HepG2 (cell line): Measurements from ENCODE around the gene ACE. TPM values are rescaled to one million over a fixed set of nuclear protein-coding genes. Genes with fewer than 3 reads are reported as not detected.

Source experiments
- ATAC-seq: fragments of 200-7000 bp; cut with Tn5 transposase; 3 replicates; pipeline ENCODE4 v1.9.1; 2020; ENCODE audit warnings: mild to moderate bottlenecking, moderate library complexity
- BruUV-seq: library from RNA; stranded (reverse); fragments of 400-500 nt; replicated peaks from 2 replicates; lab custom pipeline; 2021; lab: Mats Ljungman, UMichigan
- CTCF ChIA-PET: fragments of 300-600 bp; formaldehyde crosslinking; extraction: SDS; loops from one replicate; lab custom pipeline; 2021; ENCODE audit warnings: low total read pairs, inconsistent platforms, low intra/inter-chr PET ratio; lab: Yijun Ruan, JAX
- POLR2A ChIA-PET: fragments of 350-600 bp; sonication (Branson Sonifier 250); formaldehyde crosslinking; loops from one replicate; lab custom pipeline; 2020; ENCODE audit warnings: antibody characterized with exemption, inconsistent platforms; lab: Yijun Ruan, JAX
- DNase-seq: peaks from one replicate; pipeline ENCODE4 v3.0.0-alpha.2; 2015; ENCODE audit warnings: low spot score
- FAIRE-seq: peaks from 3 replicates; lab custom pipeline; 2011; peaks lifted over from hg19 to GRCh38; lab: Jason Lieb, UNC
- H2AFZ ChIP-seq: one replicate; pipeline ENCODE4 v1.6.1; 2011; ENCODE audit warnings: low read length, inconsistent platforms
- H3K27ac ChIP-seq: fragments of 300-600 bp; 3 replicates; pipeline ENCODE4 v1.8.0; 2011; ENCODE audit warnings: mixed run types, mild to moderate bottlenecking, mixed read lengths, low read length, inconsistent platforms; ENCODE audit not compliant: insufficient read depth; ENCODE audit errors: extremely low read length
- H3K27me3 ChIP-seq, 2 experiments: fragments of 200-600 bp in 1 of 2; 2 replicates in 1 of 2; 3 replicates in 1 of 2; pipeline versions ENCODE4 v1.6.0 to v1.8.0; 2011; ENCODE audit warnings: low read length in 2 of 2, mild to moderate bottlenecking in 2 of 2, moderate library complexity in 2 of 2, inconsistent platforms in 1 of 2; ENCODE audit not compliant: insufficient read depth in 2 of 2, control insufficient read depth in 1 of 2
- H3K36me3 ChIP-seq, 2 experiments: fragments of 200-600 bp in 1 of 2; replicated peaks in 1 of 2; 2 replicates in 1 of 2; 3 replicates in 1 of 2; pipeline versions ENCODE4 v1.5.1 to v1.8.0; 2011; ENCODE audit warnings: low read length in 2 of 2, inconsistent platforms in 1 of 2; ENCODE audit not compliant: insufficient read depth in 2 of 2, control insufficient read depth in 1 of 2
- H3K4me1 ChIP-seq: 2 replicates; pipeline ENCODE4 v1.5.1; 2012; ENCODE audit warnings: low read length, inconsistent platforms; ENCODE audit not compliant: insufficient read depth
- H3K4me2 ChIP-seq: 2 replicates; pipeline ENCODE4 v1.6.0; 2011; ENCODE audit warnings: low read depth, low read length, inconsistent platforms
- H3K4me3 ChIP-seq, 3 experiments: fragments of 200-600 bp in 1 of 3; sonication (generic), shearing (Covaris generic) in 1 of 3; replicated peaks in 1 of 3; 2 replicates each; pipeline ENCODE4 v1.5.1; 2011 to 2016; ENCODE audit warnings: low read length in 3 of 3, inconsistent platforms in 2 of 3, low read depth in 2 of 3, mild to moderate bottlenecking in 2 of 3, control low read depth in 1 of 3, mixed read lengths in 1 of 3; ENCODE audit not compliant: insufficient read depth in 1 of 3
- H3K79me2 ChIP-seq: one replicate; pipeline ENCODE4 v1.6.1; 2011; ENCODE audit warnings: low read length, inconsistent platforms; ENCODE audit not compliant: insufficient read depth
- H3K9ac ChIP-seq: 2 replicates; pipeline ENCODE4 v1.6.0; 2011; ENCODE audit warnings: mild to moderate bottlenecking, low read depth, low read length, inconsistent platforms; ENCODE audit not compliant: insufficient read depth
- H3K9me3 ChIP-seq: 2 replicates; pipeline ENCODE4 v1.5.1; 2012; ENCODE audit warnings: mild to moderate bottlenecking, low read length
- H4K20me1 ChIP-seq: 2 replicates; pipeline ENCODE4 v1.6.0; 2011; ENCODE audit warnings: inconsistent platforms, mild to moderate bottlenecking, low read length, moderate library complexity; ENCODE audit not compliant: insufficient read depth
- ATF1 ChIP-seq: IDR thresholded peaks from 2 replicates; pipeline ENCODE4 v1.6.1; 2016; ENCODE audit warnings: mild to moderate bottlenecking, control low read depth
- CBX1 ChIP-seq: IDR thresholded peaks from one replicate; pipeline ENCODE4 v1.6.1; 2016; ENCODE audit warnings: antibody characterized with exemption, low read depth
- NFE2L2 ChIP-seq: fragments of 150-350 bp; IDR thresholded peaks from 2 replicates; pipeline ENCODE4 v1.6.1; 2014; ENCODE audit warnings: low read length
- PHF20 ChIP-seq: sonication (generic); formaldehyde crosslinking; IDR thresholded peaks from 2 replicates; pipeline ENCODE4 v1.5.0; 2020; ENCODE audit warnings: mild to moderate bottlenecking, missing genetic modification reagents
- SMARCC2 ChIP-seq: fragments of 450-650 bp; IDR thresholded peaks from 2 replicates; pipeline ENCODE4 v1.6.1; 2017; ENCODE audit warnings: antibody characterized with exemption, mild to moderate bottlenecking
- SP2 ChIP-seq: sonication (generic); formaldehyde crosslinking; IDR thresholded peaks from 2 replicates; pipeline ENCODE4 v1.5.1; 2020; ENCODE audit warnings: mild to moderate bottlenecking, missing genetic modification reagents
- SYNCRIP ChIP-seq: fragments of 200-400 bp; formaldehyde crosslinking; IDR thresholded peaks from 2 replicates; pipeline ENCODE4 v1.6.1; 2018; ENCODE audit warnings: mild to moderate bottlenecking, low read depth, low read length; ENCODE audit not compliant: insufficient read depth
- ZBTB3 ChIP-seq: sonication (generic); formaldehyde crosslinking; IDR thresholded peaks from 2 replicates; pipeline ENCODE4 v1.4.0; 2020; ENCODE audit warnings: low read depth, mild to moderate bottlenecking, moderate library complexity, missing genetic modification reagents, borderline replicate concordance
- WGBS: methylation state at CpG from one replicate; pipeline ENCODE4 v1.1.6; 2017; ENCODE audit warnings: low lambda C conversion rate; 5-methylcytosine and 5-hydroxymethylcytosine counted together
- in situ Hi-C: cut with HindIII; loops from 2 replicates; pipeline ENCODE4 v1.10.0; 2017; ENCODE audit warnings: low pct_unique_long_range_greater_than_20kb; ENCODE audit not compliant: extremely low pct_ligation_motif_present
- intact Hi-C: fragments of 100-400 bp; cut with micrococcal nuclease; formaldehyde crosslinking; loops from one replicate; pipeline ENCODE4 v1.10.0; 2022; ENCODE audit not compliant: unreplicated experiment
- polyA plus RNA-seq, 8 experiments: library from polyadenylated mRNA; depleted of rRNA in 3 of 8; stranded (reverse) in 7 of 8; unstranded in 1 of 8; fragments of >200 nt; fragmentation: Illumina TruSeq in 4 of 8; extraction: Trizol in 4 of 8; gene quantifications; 2 replicates each; pipeline versions ENCODE4 v1.2.1 to v1.2.3, GENCODE V29; 2011 to 2016; ENCODE audit warnings: low read depth in 4 of 8, missing spikeins in 1 of 8, mixed read lengths in 1 of 8; ENCODE audit not compliant: insufficient read depth in 1 of 8
- total RNA-seq, 5 experiments: library from RNA; depleted of rRNA; stranded (reverse); fragments of >200 nt; fragmentation: Illumina TruSeq; extraction: Trizol; gene quantifications; 2 replicates each; pipeline ENCODE4 v1.2.3, GENCODE V29; 2016; ENCODE audit warnings: low read depth in 1 of 5
- TF ChIP-seq, protein P1 (sequence below): sonication (generic); formaldehyde crosslinking; IDR thresholded peaks from 2 replicates; pipeline ENCODE4 v1.5.0; 2020; ENCODE audit warnings: missing genetic modification reagents
- TF ChIP-seq, protein P2 (sequence below): sonication (generic); formaldehyde crosslinking; IDR thresholded peaks from 2 replicates; pipeline ENCODE4 v1.4.0; 2020; ENCODE audit warnings: mild to moderate bottlenecking, missing genetic modification reagents
- TF ChIP-seq, protein P3 (sequence below): sonication (generic); formaldehyde crosslinking; IDR thresholded peaks from 2 replicates; pipeline ENCODE4 v1.5.1; 2020; ENCODE audit warnings: missing genetic modification reagents, mild to moderate bottlenecking, borderline replicate concordance

The ACE gene
- total and polyA plus RNA-seq, 2 of the 13 experiments (the other 11 are each of a cell fraction or from before 2014, with no cell fraction given): 0.08 to 0.13 TPM

DNA sequence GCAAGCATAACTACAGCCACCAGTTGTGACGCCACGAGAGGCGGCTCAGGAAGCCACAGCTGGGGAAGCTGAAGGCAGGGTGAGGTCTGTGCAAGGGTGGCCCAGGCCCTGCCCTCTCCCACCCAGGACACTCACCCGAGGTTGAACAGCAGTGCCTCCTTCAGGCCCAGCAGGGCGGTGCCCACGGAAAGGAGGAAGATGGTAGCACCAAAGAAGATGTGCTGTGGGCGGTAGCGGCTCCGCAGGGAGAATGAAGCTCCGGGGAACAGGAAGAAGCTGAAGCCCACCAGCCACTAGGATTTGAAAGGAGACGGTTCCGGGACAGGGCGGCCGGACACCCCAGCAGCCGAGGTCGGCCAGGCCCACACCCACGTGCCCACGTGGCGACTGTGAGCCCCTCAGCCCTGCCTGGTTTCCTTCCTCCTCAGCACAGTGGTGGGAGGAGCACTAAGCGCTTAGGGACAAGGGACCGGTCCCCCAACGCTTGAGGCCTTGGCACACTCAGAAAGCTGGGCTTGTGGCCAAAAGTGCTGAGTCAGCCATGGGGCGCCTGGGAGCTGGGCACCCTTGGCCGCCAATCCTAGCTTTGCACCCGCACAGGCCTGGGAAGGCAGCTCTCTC, 41.8 kb upstream of the ACE start:
- in situ Hi-C loops (no loop called here), intact Hi-C loops (no loop called here)
- DNase-seq: no peak
- H2AFZ ChIP-seq: no peak overlapping the region
- H3K79me2 ChIP-seq: no peaks in the 10 kb centered on the region
- H3K9ac ChIP-seq: no peak overlapping the region
- no peak for ATAC-seq
- no peaks in the 10 kb centered on the region for H3K36me3 ChIP-seq
- CTCF ChIA-PET: no interaction called here
- H3K9me3 ChIP-seq: no peaks in the 10 kb centered on the region
- POLR2A ChIA-PET: no interaction called here
- no TSS peak for BruUV-seq
- H3K27me3 ChIP-seq: 0 out of 5 replicates have a peak, but pooled peaks cover 0 to 3% of the 10 kb centered on the region in 2 experiments
- FAIRE-seq: no peak
- H3K27ac ChIP-seq: no peak overlapping the region
- H3K4me1 ChIP-seq: peaks cover 55% of the 10 kb centered on the region
- H3K4me3 ChIP-seq: no peak overlapping the region
- WGBS: 80% methylated on average over 25 of the region's 25 CpGs
- no peak overlapping the region for H3K4me2 ChIP-seq
- no peaks in the 10 kb centered on the region for H4K20me1 ChIP-seq
- TF ChIP-seq SYNCRIP (no peak), PHF20 (no peak), SP2 (CRISPR knock-in tag) (no peak), NFE2L2 (peak; percentile 59), ZBTB3 (no peak), ATF1 (CRISPR knock-in tag) (no peak), SMARCC2 (no peak), CBX1 (no peak)
- TF ChIP-seq, protein P1, sequence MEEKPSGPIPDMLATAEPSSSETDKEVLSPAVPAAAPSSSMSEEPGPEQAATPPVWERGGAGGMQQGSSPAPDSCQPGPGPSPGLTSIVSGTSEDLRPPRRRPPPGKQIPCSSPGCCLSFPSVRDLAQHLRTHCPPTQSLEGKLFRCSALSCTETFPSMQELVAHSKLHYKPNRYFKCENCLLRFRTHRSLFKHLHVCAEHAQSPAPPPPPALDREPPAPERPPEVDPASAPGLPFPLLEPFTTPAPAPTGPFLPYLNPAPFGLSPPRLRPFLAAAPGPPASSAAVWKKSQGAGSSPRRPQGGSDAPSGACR (CRISPR knock-in tag): no peak
- TF ChIP-seq, protein P2, sequence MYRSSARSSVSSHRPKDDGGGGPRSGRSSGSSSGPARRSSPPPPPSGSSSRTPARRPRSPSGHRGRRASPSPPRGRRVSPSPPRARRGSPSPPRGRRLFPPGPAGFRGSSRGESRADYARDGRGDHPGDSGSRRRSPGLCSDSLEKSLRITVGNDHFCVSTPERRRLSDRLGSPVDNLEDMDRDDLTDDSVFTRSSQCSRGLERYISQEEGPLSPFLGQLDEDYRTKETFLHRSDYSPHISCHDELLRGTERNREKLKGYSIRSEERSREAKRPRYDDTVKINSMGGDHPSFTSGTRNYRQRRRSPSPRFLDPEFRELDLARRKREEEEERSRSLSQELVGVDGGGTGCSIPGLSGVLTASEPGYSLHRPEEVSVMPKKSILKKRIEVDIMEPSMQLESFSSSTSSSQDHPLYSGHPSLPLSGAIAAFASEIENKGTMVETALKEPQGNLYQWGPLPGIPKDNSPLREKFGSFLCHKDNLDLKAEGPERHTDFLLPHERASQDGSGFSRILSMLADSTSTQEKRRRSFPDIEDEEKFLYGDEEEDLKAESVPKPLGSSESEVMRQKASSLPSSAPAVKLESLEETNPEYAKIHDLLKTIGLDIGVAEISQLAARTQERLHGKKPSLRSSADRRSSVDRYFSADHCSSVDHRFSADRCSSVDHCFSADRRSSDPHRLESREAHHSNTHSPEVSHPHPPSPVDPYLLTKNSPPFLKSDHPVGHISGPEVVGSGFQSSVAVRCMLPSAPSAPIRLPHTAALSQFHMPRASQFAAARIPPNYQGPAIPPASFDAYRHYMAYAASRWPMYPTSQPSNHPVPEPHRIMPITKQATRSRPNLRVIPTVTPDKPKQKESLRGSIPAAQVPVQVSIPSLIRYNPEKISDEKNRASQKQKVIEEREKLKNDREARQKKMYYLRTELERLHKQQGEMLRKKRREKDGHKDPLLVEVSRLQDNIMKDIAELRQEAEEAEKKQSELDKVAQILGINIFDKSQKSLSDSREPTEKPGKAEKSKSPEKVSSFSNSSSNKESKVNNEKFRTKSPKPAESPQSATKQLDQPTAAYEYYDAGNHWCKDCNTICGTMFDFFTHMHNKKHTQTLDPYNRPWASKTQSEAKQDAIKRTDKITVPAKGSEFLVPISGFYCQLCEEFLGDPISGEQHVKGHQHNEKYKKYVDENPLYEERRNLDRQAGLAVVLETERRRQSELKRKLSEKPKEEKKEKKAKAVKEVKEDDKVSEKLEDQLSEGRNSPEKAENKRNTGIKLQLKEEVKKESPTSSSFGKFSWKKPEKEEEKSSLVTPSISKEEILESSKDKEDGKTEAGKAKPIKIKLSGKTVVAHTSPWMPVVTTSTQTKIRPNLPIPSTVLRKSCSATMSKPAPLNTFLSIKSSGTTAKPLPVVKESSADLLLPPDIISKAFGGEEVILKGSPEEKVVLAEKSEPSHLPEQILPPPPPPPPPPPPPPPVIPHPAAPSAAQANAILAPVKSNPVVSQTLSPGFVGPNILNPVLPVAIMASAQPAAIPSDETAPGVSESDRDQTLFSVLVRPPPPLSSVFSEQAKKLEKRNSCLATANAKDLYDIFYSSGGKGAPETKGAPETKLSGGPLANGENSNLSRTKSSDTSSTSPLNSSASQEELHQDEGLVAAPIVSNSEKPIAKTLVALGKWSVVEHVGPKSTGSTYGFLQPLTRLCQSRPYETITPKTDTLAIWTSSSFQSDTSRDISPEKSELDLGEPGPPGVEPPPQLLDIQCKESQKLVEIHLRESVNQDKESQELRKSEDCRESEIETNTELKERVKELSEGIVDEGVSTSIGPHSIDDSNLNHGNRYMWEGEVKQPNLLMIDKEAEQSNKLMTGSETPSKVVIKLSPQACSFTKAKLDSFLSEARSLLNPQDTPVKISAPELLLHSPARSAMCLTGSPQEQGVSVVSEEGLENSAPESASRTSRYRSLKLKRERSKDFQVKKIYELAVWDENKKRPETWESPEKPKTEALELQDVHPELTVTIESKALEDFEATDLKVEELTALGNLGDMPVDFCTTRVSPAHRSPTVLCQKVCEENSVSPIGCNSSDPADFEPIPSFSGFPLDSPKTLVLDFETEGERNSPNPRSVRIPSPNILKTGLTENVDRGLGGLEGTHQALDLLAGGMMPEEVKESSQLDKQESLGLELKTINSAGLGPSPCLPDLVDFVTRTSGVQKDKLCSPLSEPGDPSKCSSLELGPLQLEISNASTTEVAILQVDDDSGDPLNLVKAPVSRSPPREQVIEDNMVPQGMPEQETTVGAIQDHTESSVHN: no peak
- TF ChIP-seq, protein P3, sequence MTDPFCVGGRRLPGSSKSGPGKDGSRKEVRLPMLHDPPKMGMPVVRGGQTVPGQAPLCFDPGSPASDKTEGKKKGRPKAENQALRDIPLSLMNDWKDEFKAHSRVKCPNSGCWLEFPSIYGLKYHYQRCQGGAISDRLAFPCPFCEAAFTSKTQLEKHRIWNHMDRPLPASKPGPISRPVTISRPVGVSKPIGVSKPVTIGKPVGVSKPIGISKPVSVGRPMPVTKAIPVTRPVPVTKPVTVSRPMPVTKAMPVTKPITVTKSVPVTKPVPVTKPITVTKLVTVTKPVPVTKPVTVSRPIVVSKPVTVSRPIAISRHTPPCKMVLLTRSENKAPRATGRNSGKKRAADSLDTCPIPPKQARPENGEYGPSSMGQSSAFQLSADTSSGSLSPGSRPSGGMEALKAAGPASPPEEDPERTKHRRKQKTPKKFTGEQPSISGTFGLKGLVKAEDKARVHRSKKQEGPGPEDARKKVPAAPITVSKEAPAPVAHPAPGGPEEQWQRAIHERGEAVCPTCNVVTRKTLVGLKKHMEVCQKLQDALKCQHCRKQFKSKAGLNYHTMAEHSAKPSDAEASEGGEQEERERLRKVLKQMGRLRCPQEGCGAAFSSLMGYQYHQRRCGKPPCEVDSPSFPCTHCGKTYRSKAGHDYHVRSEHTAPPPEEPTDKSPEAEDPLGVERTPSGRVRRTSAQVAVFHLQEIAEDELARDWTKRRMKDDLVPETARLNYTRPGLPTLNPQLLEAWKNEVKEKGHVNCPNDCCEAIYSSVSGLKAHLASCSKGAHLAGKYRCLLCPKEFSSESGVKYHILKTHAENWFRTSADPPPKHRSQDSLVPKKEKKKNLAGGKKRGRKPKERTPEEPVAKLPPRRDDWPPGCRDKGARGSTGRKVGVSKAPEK (CRISPR knock-in tag): no peak
